Activated B cell treated with CpG ODN at 0.5 μM for 24 hours (primary cell): Measurements from ENCODE around the gene VARS1. TPM values are rescaled to one million over a fixed set of nuclear protein-coding genes. Genes with fewer than 3 reads are reported as not detected.

ENCODE experiments used
- ATAC-seq: fragments of 200-7000 bp; cut with Tn5 transposase; one replicate; pipeline ENCODE4 v1.10.0; 2021; ENCODE audit warnings: low read depth, mild to moderate bottlenecking, moderate library complexity
- CTCF ChIA-PET: fragments of 350-600 bp; sonication (Branson Sonifier 250); formaldehyde crosslinking; loops from one replicate; lab custom pipeline; 2021; ENCODE audit warnings: antibody characterized with exemption; lab: Charles Lee
- POLR2A ChIA-PET: fragments of 350-600 bp; sonication (Branson Sonifier 250); formaldehyde crosslinking; loops from one replicate; lab custom pipeline; 2021; ENCODE audit warnings: antibody characterized with exemption; lab: Charles Lee
- DNase-seq: peaks from one replicate; pipeline ENCODE4 v3.0.0; 2022
- H3K27ac Mint-ChIP-seq: one replicate; pipeline ENCODE4 v1.8.0; 2020; ENCODE audit warnings: mixed read lengths
- H3K27me3 Mint-ChIP-seq: one replicate; pipeline ENCODE4 v1.8.0; 2021; ENCODE audit warnings: mixed read lengths
- H3K36me3 Mint-ChIP-seq: one replicate; pipeline ENCODE4 v1.8.0; 2021; ENCODE audit warnings: low read depth, mixed read lengths
- H3K4me1 Mint-ChIP-seq: one replicate; pipeline ENCODE4 v1.8.0; 2021; ENCODE audit warnings: mixed read lengths
- H3K4me3 Mint-ChIP-seq: one replicate; pipeline ENCODE4 v1.8.0; 2020; ENCODE audit warnings: mild to moderate bottlenecking, mixed read lengths
- H3K9me3 Mint-ChIP-seq: one replicate; pipeline ENCODE4 v1.8.0; 2020; ENCODE audit warnings: mixed read lengths
- intact Hi-C: fragments of 100-400 bp; cut with micrococcal nuclease; formaldehyde crosslinking; loops from one replicate; pipeline ENCODE4 v1.15.1; 2024
- total RNA-seq: library from RNA; stranded (reverse); gene quantifications from 2 replicates; pipeline ENCODE4 v1.2.3, GENCODE V29; 2022
- TF ChIP-seq, protein P1 (sequence below): fragments of 200-600 bp; IDR thresholded peaks from one replicate; pipeline ENCODE4 v1.8.0; 2022; ENCODE audit warnings: antibody characterized with exemption, mild to moderate bottlenecking

The VARS1 gene
- total RNA-seq, 1 donor from 2014 or later: 140 TPM

DNA sequence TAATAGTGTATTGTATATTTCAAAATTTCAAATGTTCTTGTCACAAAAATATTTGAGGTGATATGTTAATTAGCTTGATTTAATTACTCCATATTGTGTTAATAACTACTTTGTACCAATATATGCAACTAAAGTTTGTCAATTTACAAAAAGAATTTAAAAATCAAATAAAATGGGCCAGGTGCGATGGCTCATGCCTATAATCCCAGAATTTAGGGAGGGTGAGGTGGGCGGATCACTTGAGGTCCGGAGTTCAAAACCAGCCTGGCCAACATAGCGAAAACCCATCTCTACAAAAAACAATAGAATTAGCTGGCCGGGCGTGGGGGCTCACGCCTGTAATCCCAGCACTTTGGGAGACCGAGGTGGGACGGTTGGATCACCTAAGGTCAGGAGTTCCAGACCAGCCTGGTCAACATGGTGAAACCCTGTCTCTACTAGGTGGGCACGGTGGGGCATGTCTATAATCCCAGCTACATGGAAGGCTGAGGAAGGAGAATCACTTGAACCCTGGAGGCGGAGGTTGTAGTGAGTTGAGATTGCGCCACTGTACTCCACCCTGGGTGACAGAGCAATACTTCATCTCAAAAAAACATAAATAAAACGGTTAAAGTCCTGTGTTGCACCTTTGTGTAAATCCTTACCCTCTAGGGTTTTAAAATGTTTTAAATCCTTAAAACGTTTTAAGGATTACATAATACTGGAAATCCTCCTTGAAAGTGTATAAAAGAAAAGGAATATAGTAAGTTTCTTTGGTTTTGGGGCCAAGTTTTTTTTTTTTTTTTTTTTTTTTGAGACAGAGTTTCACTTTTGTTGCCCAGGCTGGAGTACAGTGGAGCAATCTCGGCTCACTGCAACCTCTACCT, 36.0 kb upstream of the VARS1 start:
- DNase-seq: no peak
- ChIA-PET CTCF (interaction anchor here (0.8 to 3.3 kb wide), 13 partner anchors 16 to 290 kb away, joined by 3 to 22 read pairs (median 7); partner anchors contain the start of genes DDAH2, DDX39B, HSPA1A and HSPA1L), POLR2A (interaction anchor here (0.6 to 9.9 kb wide), 21 partner anchors 25 to 334 kb away, joined by 3 to 133 read pairs (median 9); partner anchors contain the start of genes BAG6, CSNK2B, DDAH2 and DDX39B)
- no peaks in the 10 kb centered on the region for H3K9me3 Mint-ChIP-seq
- peaks cover 54% of the 10 kb centered on the region for H3K4me1 Mint-ChIP-seq
- no peaks in the 10 kb centered on the region for H3K27me3 Mint-ChIP-seq
- peak overlapping the region; percentile 81 for H3K4me3 Mint-ChIP-seq
- H3K27ac Mint-ChIP-seq: no peak overlapping the region
- TF ChIP-seq, protein P1, sequence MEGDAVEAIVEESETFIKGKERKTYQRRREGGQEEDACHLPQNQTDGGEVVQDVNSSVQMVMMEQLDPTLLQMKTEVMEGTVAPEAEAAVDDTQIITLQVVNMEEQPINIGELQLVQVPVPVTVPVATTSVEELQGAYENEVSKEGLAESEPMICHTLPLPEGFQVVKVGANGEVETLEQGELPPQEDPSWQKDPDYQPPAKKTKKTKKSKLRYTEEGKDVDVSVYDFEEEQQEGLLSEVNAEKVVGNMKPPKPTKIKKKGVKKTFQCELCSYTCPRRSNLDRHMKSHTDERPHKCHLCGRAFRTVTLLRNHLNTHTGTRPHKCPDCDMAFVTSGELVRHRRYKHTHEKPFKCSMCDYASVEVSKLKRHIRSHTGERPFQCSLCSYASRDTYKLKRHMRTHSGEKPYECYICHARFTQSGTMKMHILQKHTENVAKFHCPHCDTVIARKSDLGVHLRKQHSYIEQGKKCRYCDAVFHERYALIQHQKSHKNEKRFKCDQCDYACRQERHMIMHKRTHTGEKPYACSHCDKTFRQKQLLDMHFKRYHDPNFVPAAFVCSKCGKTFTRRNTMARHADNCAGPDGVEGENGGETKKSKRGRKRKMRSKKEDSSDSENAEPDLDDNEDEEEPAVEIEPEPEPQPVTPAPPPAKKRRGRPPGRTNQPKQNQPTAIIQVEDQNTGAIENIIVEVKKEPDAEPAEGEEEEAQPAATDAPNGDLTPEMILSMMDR: no peak
- ATAC-seq: no peak
- intact Hi-C loops: loop anchor here (2.0 kb wide), 1 partner anchor 17 kb away; the partner anchor contains the start of genes HSPA1A and HSPA1L
- peaks cover 18% of the 10 kb centered on the region for H3K36me3 Mint-ChIP-seq

DNA sequence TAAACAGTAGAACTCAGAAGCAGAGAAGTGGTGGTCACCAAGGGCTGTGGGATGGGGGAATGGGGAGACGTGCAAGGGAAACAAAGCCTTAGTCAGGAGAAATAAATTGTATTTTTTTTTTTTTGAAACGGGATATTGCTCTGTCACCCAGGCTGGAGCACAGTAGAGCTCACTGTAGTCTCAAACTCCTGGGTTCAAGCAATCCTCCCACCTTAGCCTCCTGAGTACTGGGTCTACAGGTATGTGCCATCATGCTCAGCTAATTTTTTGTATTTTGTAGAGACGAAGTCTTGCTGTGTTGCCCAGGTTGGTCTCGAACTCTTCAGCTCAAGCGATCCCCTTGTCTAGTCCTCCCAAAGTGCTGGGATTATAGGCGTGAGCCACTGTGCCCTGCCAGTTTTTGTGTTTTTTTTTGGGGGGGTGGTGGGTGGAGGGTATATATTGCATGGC, 35.4 kb upstream of the VARS1 start:
- Mint-ChIP-seq H3K36me3 (peaks cover 11% of the 10 kb centered on the region), H3K27ac (peak overlapping the region; percentile 80), H3K27me3 (no peaks in the 10 kb centered on the region), H3K4me3 (peak overlapping the region; percentile 81), H3K4me1 (peaks cover 51% of the 10 kb centered on the region), H3K9me3 (no peaks in the 10 kb centered on the region)
- ChIA-PET CTCF (interaction anchor here (0.7 to 2.1 kb wide), 18 partner anchors 15 to 282 kb away, joined by 3 to 22 read pairs (median 6); partner anchors contain the start of genes DDAH2, HSPA1A, HSPA1L and LY6G5C), POLR2A (interaction anchor here (0.7 to 9.9 kb wide), 24 partner anchors 16 to 1085 kb away, joined by 3 to 133 read pairs (median 6); partner anchors contain the start of genes BAG6, C6orf47, CSNK2B and DDAH2)
- TF ChIP-seq, protein P1: no peak
- DNase-seq: no peak
- no peak for ATAC-seq
- intact Hi-C loops: loop anchor here (1.0 to 2.0 kb wide), 9 partner anchors 16 to 338 kb away; partner anchors contain the start of genes C6orf47, DDAH2, HSPA1A and HSPA1L

DNA sequence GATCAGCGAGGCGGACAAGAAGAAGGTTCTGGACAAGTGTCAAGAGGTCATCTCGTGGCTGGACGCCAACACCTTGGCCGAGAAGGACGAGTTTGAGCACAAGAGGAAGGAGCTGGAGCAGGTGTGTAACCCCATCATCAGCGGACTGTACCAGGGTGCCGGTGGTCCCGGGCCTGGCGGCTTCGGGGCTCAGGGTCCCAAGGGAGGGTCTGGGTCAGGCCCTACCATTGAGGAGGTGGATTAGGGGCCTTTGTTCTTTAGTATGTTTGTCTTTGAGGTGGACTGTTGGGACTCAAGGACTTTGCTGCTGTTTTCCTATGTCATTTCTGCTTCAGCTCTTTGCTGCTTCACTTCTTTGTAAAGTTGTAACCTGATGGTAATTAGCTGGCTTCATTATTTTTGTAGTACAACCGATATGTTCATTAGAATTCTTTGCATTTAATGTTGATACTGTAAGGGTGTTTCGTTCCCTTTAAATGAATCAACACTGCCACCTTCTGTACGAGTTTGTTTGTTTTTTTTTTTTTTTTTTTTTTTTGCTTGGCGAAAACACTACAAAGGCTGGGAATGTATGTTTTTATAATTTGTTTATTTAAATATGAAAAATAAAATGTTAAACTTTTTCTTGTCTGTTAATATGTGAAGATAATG, 34.2 kb upstream of the VARS1 start:
- ATAC-seq (no peak), DNase-seq (no peak)
- intact Hi-C loops: loop anchor here (1.0 to 2.0 kb wide), 9 partner anchors 15 to 336 kb away; partner anchors contain the start of genes C6orf47, DDAH2, HSPA1A and HSPA1L
- Mint-ChIP-seq H3K36me3 (peaks cover 3% of the 10 kb centered on the region), H3K4me3 (peak overlapping the region; percentile 81), H3K27ac (peak overlapping the region; percentile 80), H3K4me1 (peaks cover 50% of the 10 kb centered on the region), H3K9me3 (no peaks in the 10 kb centered on the region), H3K27me3 (no peaks in the 10 kb centered on the region)
- ChIA-PET CTCF (interaction anchor here (0.6 to 2.1 kb wide), 25 partner anchors 14 to 279 kb away, joined by 3 to 22 read pairs (median 4); partner anchors contain the start of genes C6orf47, DDAH2, HSPA1A and HSPA1L), POLR2A (interaction anchor here (0.6 to 9.9 kb wide), 29 partner anchors 8 to 965 kb away, joined by 3 to 133 read pairs (median 6); partner anchors contain the start of genes ABHD16A, BAG6, C6orf47 and CSNK2B)
- TF ChIP-seq, protein P1: no peak

DNA sequence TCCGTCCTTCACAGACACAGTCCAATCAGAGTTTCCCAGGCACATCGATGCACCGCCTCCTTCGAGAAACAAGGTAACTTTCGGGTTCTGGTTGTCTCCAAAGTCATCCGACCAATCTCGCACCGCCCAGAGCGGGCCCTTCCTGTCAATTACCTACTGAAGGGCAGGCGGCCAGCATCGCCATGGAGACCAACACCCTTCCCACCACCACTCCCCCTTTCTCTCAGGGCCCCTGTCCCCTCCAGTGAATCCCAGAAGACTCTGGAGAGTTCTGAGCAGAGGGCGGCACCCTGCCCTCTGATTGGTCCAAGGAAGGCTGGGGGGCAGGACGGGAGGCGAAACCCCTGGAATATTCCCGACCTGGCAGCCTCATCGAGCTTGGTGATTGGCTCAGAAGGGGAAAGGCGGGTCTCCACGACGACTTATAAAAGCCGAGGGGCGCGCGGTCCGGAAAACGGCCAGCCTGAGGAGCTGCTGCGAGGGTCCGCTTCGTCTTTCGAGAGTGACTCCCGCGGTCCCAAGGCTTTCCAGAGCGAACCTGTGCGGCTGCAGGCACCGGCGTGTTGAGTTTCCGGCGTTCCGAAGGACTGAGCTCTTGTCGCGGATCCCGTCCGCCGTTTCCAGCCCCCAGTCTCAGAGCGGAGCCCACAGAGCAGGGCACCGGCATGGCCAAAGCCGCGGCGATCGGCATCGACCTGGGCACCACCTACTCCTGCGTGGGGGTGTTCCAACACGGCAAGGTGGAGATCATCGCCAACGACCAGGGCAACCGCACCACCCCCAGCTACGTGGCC, 31.9 kb upstream of the VARS1 start, which contains the start of gene HSPA1B:
HSPA1B (plus strand) TSS at position 453 of the 794 bp plus-strand sequence; CDS start at position 666, 213 bp downstream.
- Mint-ChIP-seq H3K9me3 (no peaks in the 10 kb centered on the region), H3K36me3 (no peaks in the 10 kb centered on the region), H3K4me3 (peak within 1 kb of the TSS; percentile 91), H3K27ac (peak within 1 kb of the TSS; percentile 99), H3K27me3 (no peaks in the 10 kb centered on the region), H3K4me1 (peaks cover 40% of the 10 kb centered on the region)
- TF ChIP-seq, protein P1: no peak
- POLR2A ChIA-PET: interaction anchor here (0.6 to 2.9 kb wide), 17 partner anchors 9 to 286 kb away, joined by 3 to 20 read pairs (median 5); partner anchors contain the start of genes ABHD16A, DDX39B, GPANK1 and HSPA1A
- ATAC-seq: peak; percentile 76
- CTCF ChIA-PET: interaction anchor here (0.7 to 2.0 kb wide), 5 partner anchors 98 to 274 kb away, joined by 3 to 12 read pairs (median 3); partner anchors contain the start of genes DDAH2 and LY6G5C
- intact Hi-C loops: loop anchor here (1.0 to 2.0 kb wide), 2 partner anchors 124 to 175 kb away; partner anchors contain the start of genes ABHD16A and BAG6
- DNase-seq: peak; percentile 70
